PC-9 (cell line): ENCODE measurements around the gene LTK.

Experiments
- EZH2 ChIP-seq: fragments of 200-600 bp; sonication (generic); IDR thresholded peaks from 2 replicates; pipeline ENCODE4 v1.8.0; 2017; ENCODE audit warnings: antibody characterized with exemption, low read depth
- TF ChIP-seq, protein P1 (sequence below): fragments of 200-600 bp; sonication (generic); conservative IDR thresholded peaks from 2 replicates; pipeline ENCODE4 v1.6.1; 2017; ENCODE audit warnings: mixed run types, antibody characterized with exemption, mild to moderate bottlenecking, moderate library complexity

GRCh38 chr15:41483115-41483514 is 30.5 kb downstream of the LTK start:
- TF ChIP-seq, protein P1, sequence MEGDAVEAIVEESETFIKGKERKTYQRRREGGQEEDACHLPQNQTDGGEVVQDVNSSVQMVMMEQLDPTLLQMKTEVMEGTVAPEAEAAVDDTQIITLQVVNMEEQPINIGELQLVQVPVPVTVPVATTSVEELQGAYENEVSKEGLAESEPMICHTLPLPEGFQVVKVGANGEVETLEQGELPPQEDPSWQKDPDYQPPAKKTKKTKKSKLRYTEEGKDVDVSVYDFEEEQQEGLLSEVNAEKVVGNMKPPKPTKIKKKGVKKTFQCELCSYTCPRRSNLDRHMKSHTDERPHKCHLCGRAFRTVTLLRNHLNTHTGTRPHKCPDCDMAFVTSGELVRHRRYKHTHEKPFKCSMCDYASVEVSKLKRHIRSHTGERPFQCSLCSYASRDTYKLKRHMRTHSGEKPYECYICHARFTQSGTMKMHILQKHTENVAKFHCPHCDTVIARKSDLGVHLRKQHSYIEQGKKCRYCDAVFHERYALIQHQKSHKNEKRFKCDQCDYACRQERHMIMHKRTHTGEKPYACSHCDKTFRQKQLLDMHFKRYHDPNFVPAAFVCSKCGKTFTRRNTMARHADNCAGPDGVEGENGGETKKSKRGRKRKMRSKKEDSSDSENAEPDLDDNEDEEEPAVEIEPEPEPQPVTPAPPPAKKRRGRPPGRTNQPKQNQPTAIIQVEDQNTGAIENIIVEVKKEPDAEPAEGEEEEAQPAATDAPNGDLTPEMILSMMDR = no peak
- TF ChIP-seq EZH2 = no peak
